Mucosa of rectum (tissue), 2 donors: ENCODE data around the gene OLFML2A.

Experiments
- H3K27ac ChIP-seq, 2 donors: one replicate each; pipeline ENCODE4 v1.7.0; 2013; ENCODE audit warnings: inconsistent platforms in 2 of 2, low read depth in 2 of 2, low read length in 2 of 2
- H3K27me3 ChIP-seq, 2 donors: one replicate each; pipeline ENCODE4 v1.7.0; 2013; ENCODE audit warnings: low read length in 2 of 2; ENCODE audit not compliant: control insufficient read depth in 2 of 2, insufficient read depth in 2 of 2
- H3K36me3 ChIP-seq, 2 donors: one replicate each; pipeline ENCODE4 v1.7.0; 2013; ENCODE audit warnings: low read length in 2 of 2; ENCODE audit not compliant: control insufficient read depth in 2 of 2, insufficient read depth in 2 of 2
- H3K4me1 ChIP-seq, 2 donors: one replicate each; pipeline ENCODE4 v1.7.0; 2013; ENCODE audit warnings: low read length in 2 of 2, mild to moderate bottlenecking in 1 of 2; ENCODE audit not compliant: control insufficient read depth in 2 of 2, insufficient read depth in 2 of 2
- H3K4me3 ChIP-seq, 2 donors: one replicate each; pipeline ENCODE4 v1.7.0; 2013; ENCODE audit warnings: low read length in 2 of 2
- H3K9ac ChIP-seq, 2 donors: one replicate each; pipeline ENCODE4 v1.7.0; 2013; ENCODE audit warnings: low read length in 2 of 2, low read depth in 1 of 2, mild to moderate bottlenecking in 1 of 2
- H3K9me3 ChIP-seq, 2 donors: one replicate each; pipeline ENCODE4 v1.7.0; 2013; ENCODE audit warnings: low read length in 2 of 2; ENCODE audit not compliant: control insufficient read depth in 2 of 2
- donor health status: healthy.
- donor health status: Normal muscosa, but diverticular disease.

OLFML2A gene

DNA sequence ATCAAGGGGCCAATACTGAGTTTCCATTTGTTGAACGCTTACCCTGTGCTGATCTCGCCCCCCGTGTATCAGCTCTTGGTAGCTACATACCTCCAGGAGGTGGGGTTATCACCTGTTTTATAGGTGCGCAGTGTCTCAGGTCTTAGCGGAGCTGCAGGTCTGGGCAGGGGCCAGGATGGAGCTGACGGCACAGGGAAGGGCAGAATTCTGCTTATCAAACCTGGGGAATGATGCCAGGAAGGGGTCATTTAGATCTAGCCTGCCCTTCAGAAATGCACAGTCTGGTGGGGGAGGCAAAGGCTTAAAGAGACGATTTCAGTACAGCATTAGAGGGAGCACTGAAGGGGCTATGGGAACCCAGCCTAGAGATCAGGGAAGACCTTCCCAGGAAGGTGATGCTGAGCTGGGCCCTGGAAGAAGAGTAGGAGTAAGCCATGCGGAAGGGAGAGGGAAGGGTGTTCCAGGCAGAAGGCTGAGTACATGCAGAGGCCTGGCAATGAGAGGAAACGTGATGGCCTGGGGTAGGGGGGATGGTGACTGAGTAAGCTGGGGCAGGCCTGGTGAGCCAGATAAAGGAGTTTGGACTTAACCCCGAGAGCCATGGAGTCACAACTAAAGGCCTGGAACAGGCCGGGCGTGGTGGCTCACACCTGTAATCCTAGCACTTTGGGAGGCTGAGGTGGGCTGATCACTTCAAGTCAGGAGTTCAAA is 31.5 kb downstream of the OLFML2A start:
- no peak overlapping the region for H3K4me3 ChIP-seq
- H3K9me3 ChIP-seq, result no peaks in the 10 kb centered on the region
- no peaks in the 10 kb centered on the region for H3K36me3 ChIP-seq

DNA sequence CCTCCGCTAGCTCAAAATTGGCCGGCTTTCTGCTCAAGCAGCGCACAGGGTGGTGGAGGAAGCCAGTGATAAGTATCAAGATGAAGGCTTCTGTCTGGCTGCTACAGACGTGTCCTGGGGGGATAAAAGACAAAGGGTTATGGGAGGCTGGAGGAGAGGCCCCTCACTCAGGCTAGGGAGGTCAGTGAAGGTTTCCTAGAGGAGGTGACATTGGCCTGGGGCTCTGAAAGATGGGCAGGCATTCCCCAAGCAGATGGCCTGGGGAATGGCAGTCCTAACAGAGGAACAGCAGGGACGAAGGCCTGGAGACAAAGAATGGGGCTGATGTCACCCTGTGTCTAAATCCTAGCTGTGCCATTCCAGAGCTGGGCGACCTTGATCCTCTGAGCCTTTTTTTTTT is 32.3 kb downstream of the OLFML2A start:
- H3K4me1 ChIP-seq, result no peaks in the 10 kb centered on the region
- no peaks in the 10 kb centered on the region for H3K27me3 ChIP-seq
- no peaks in the 10 kb centered on the region for H3K9me3 ChIP-seq
- H3K27ac ChIP-seq, result no peak overlapping the region
- no peak overlapping the region for H3K9ac ChIP-seq
- no peak overlapping the region for H3K4me3 ChIP-seq
- no peaks in the 10 kb centered on the region for H3K36me3 ChIP-seq

More for the DNA sequence above, 31.5 kb downstream of the OLFML2A start:
- H3K27me3 ChIP-seq, result no peaks in the 10 kb centered on the region
- H3K4me1 ChIP-seq, result no peaks in the 10 kb centered on the region
- H3K9ac ChIP-seq, result no peak overlapping the region
- no peak overlapping the region for H3K27ac ChIP-seq

DNA sequence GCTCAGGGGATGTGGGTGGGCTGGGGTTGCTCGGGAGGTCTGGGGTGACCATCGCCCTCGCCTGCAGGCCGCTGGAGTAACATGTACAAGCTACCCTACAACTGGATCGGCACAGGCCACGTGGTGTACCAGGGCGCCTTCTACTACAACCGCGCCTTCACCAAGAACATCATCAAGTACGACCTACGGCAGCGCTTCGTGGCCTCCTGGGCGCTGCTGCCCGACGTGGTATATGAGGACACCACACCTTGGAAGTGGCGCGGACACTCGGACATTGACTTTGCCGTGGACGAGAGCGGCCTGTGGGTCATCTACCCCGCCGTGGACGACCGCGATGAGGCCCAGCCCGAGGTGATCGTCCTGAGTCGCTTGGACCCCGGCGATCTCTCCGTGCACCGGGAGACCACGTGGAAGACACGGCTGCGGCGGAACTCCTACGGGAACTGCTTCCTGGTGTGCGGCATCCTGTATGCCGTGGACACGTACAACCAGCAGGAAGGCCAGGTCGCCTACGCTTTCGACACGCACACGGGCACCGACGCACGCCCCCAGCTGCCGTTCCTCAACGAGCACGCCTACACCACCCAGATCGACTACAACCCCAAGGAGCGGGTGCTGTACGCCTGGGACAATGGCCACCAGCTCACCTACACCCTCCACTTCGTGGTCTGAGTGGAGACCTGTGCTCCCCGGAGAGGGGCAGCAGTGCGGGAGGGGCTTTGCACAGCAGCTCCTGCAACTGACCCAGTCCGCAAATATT is 33.0 kb downstream of the OLFML2A start:
- no peaks in the 10 kb centered on the region for H3K27me3 ChIP-seq
- H3K27ac ChIP-seq, result peak overlapping the region in 1 of 2 donors; percentile 6
- no peaks in the 10 kb centered on the region for H3K9me3 ChIP-seq
- no peaks in the 10 kb centered on the region for H3K36me3 ChIP-seq
- no peak overlapping the region for H3K9ac ChIP-seq
- no peaks in the 10 kb centered on the region for H3K4me1 ChIP-seq
- no peak overlapping the region for H3K4me3 ChIP-seq

DNA sequence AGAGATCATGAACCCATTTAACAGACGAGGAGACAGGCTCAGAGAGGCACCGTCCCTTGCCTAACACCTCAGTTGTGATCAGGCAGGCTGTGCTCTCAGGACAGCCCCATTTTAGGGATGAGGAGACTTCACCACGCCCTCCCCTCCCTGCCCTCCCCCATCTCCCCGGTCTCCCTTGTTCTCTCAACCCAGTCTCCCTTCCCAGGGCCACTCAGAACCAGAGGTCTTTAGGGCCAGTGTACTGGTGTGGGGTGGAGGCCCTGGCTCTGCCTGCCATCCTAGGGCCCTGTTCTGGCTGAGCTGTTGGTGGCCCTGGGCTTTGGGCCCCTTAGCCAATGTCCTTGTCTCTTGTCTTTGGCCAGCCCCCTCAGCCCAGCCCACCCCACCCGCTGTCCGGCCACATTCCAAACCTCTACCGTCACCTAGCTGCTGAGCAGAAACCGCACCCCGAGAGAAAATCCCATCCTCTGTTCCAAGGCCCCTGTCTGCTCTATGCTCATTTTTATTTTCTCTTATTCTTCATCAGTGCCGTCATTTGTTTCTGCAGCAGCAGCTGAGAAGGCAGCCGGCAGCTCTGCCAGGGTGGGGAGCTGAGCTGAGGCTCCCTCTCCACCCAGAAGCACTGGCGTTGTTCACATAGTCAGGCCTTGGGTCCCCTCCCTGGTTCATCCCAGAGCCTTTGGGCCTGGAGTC is 33.9 kb downstream of the OLFML2A start:
- Histone ChIP-seq H3K9ac (no peak overlapping the region), H3K36me3 (no peaks in the 10 kb centered on the region), H3K27ac (peak overlapping the region; percentile 7 to 24), H3K4me3 (no peak overlapping the region), H3K27me3 (no peaks in the 10 kb centered on the region), H3K9me3 (no peaks in the 10 kb centered on the region), H3K4me1 (no peaks in the 10 kb centered on the region)

DNA sequence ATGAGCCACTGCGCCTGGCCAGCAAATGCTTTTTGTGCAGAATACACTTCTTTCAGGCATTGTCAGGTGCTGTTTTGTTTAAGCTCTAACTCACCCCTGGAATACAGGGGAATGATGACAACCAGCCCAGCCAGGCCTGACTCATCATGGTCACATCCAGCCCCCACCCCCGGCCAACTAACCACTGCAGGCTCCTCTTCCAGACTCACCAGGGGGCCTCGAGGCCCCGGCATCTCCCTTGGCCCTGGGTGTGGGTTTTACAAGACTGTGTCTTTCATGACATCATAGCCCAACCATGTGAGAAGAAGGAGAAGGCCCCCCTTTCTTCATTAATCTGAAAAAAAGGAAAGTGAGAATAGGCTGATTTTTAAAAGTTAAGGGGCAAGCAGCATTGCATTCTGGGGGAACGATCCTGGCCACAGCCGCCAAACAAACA is 35.5 kb downstream of the OLFML2A start:
- H3K27ac ChIP-seq, result no peak overlapping the region
- no peaks in the 10 kb centered on the region for H3K9me3 ChIP-seq
- no peaks in the 10 kb centered on the region for H3K4me1 ChIP-seq
- H3K9ac ChIP-seq, result no peak overlapping the region
- H3K4me3 ChIP-seq, result no peak overlapping the region
- no peaks in the 10 kb centered on the region for H3K27me3 ChIP-seq
- no peaks in the 10 kb centered on the region for H3K36me3 ChIP-seq

DNA sequence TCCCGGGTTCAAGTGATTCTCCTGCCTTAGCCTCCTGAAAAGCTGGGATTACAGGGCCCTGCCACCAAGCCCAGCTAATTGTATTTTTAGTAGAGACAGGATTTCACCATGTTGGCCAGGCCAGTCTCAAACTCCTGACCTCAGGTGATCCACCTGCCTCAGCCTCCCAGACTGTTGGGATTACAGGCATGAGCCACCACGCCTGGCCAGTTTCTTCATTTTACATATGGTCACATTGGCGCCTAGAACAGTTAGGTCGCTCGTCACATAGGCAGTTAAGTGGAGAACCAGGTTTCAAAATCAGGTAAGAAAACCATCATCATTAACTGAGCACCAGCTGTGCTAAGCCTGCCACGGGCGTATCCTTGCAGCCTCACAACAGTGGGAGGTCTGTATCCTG is 36.1 kb downstream of the OLFML2A start:
- Histone ChIP-seq H3K4me3 (no peak overlapping the region), H3K36me3 (no peaks in the 10 kb centered on the region), H3K4me1 (no peaks in the 10 kb centered on the region), H3K27me3 (no peaks in the 10 kb centered on the region), H3K9ac (no peak overlapping the region), H3K9me3 (no peaks in the 10 kb centered on the region), H3K27ac (no peak overlapping the region)

DNA sequence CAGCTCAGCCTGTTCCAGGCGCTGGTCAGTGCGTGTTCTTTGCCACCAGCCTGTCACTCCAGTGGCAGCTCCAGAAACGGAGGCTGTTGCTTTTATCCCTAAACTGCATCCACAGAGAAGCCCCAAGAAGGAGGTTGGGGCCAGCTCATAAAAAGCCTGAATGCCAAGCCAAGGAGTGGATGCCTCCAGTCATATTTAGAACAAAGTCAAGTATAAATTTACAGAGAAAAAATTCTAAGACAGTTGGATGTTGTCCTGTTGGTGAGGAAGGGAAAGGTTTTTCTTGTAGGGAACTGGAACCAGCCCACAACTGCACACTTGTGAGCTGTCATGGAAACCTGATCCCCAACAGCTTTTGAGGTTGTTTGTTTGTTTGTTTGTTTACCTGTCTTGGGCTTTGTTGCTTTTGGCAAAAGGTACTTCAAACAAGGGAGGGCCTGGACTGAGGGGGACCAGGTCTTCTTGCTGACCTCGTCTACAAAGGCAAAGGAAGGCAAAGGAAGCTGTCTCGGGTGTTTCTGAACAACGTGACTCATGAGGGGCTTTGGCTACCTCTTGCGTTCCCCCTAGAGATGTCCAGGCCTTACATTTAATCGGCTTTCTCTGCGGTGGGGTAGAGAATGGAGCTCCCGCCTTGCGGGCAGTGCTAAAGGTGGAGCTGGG is 36.7 kb downstream of the OLFML2A start:
- no peaks in the 10 kb centered on the region for H3K27me3 ChIP-seq
- H3K9me3 ChIP-seq, result no peaks in the 10 kb centered on the region
- no peak overlapping the region for H3K27ac ChIP-seq
- no peak overlapping the region for H3K4me3 ChIP-seq
- H3K4me1 ChIP-seq, result no peaks in the 10 kb centered on the region
- H3K9ac ChIP-seq, result no peak overlapping the region
- H3K36me3 ChIP-seq, result no peaks in the 10 kb centered on the region

DNA sequence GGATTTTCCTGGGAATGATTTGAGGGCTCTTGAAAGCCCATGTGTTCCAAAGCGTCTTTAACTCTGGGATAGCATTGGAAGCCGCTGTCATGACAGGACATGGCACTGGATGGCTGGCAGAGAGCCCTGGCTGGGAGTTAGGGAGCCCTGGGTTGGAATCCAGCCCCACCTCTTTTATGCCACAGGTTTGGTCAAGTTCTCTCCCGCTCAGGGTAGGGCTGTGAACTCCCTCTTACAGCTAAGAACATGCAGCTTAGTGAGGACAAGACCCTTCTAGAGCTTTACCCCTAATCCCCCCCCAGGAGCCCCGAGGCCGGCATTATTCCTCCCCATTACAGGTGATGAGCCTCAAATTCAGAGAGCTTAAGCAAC is 37.2 kb downstream of the OLFML2A start:
- H3K9ac ChIP-seq, result no peak overlapping the region
- peaks cover 0 to 2% of the 10 kb centered on the region in 2 donors for H3K4me1 ChIP-seq
- no peak overlapping the region for H3K4me3 ChIP-seq
- no peaks in the 10 kb centered on the region for H3K27me3 ChIP-seq
- H3K9me3 ChIP-seq, result no peaks in the 10 kb centered on the region
- no peaks in the 10 kb centered on the region for H3K36me3 ChIP-seq
- H3K27ac ChIP-seq, result no peak overlapping the region

DNA sequence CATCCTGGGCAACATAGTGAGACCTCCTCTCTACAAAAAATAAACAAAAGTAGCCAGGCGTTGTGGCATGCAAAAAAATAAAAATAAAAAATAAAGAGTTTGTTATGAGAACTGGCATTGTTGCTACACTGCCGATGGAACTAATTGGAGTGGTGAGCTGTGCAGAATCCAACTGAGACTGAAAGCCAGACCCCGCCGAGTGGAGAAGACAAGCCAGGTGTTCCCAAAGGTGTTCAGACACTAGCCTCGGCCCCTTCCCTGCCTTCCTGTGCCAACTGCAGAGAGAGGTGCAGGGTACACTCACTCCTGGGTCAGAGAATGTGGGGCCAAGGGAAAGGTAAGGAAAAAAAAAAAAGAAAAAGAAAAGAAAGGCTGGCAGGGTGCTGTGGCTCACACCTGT is 38.7 kb downstream of the OLFML2A start:
- peaks cover 0 to 2% of the 10 kb centered on the region in 2 donors for H3K4me1 ChIP-seq
- H3K36me3 ChIP-seq, result no peaks in the 10 kb centered on the region
- no peaks in the 10 kb centered on the region for H3K9me3 ChIP-seq
- no peak overlapping the region for H3K4me3 ChIP-seq
- H3K27ac ChIP-seq, result no peak overlapping the region
- H3K9ac ChIP-seq, result no peak overlapping the region
- H3K27me3 ChIP-seq, result no peaks in the 10 kb centered on the region
